B cell (primary cell): Measurements from ENCODE around the gene HIPK3. TPM values are rescaled to one million over a fixed set of nuclear protein-coding genes. Genes with fewer than 3 reads are reported as not detected.

Experiments used
- ATAC-seq: fragments of 200-7000 bp; cut with Tn5 transposase; one replicate; pipeline ENCODE4 v1.10.0; 2021; ENCODE audit warnings: low read depth, mild to moderate bottlenecking, moderate number of reproducible peaks, moderate library complexity
- CTCF ChIA-PET: fragments of 350-600 bp; sonication (Branson Sonifier 250); formaldehyde crosslinking; loops from one replicate; lab custom pipeline; 2021; ENCODE audit warnings: antibody characterized with exemption, inconsistent platforms; lab: Charles Lee
- POLR2A ChIA-PET: fragments of 350-600 bp; sonication (Branson Sonifier 250); formaldehyde crosslinking; loops from one replicate; lab custom pipeline; 2021; ENCODE audit warnings: antibody characterized with exemption; lab: Charles Lee
- DNase-seq: peaks from one replicate; pipeline ENCODE4 v3.0.0; 2013
- H2AFZ ChIP-seq: 2 replicates; pipeline ENCODE4 v1.6.1; 2012; ENCODE audit warnings: mild to moderate bottlenecking, low read depth, low read length; ENCODE audit not compliant: insufficient read depth, poor library complexity, severe bottlenecking
- H3K27ac ChIP-seq, 2 donors: 1 replicate in 1 of 2; 2 replicates in 1 of 2; pipeline ENCODE4 v1.5.1; 2012 to 2013; ENCODE audit warnings: low read length in 2 of 2, mild to moderate bottlenecking in 2 of 2, moderate library complexity in 1 of 2
- H3K27me3 ChIP-seq, 4 experiments: fragments of 200-600 bp in 1 of 4; sonication (generic) in 1 of 4; replicated peaks in 1 of 4; 1 replicate in 2 of 4; 2 replicates in 2 of 4; pipeline versions ENCODE4 v1.6.1 to v1.7.0; 2013 to 2016; ENCODE audit warnings: low read length in 3 of 4, mild to moderate bottlenecking in 2 of 4, mixed read lengths in 1 of 4, moderate library complexity in 1 of 4; ENCODE audit not compliant: insufficient read depth in 4 of 4, control insufficient read depth in 3 of 4; ENCODE audit errors: control extremely low read depth in 1 of 4
- H3K36me3 ChIP-seq, 2 experiments: replicated peaks in 1 of 2; 1 replicate in 1 of 2; 2 replicates in 1 of 2; pipeline versions ENCODE4 v1.6.1 to v1.7.1; 2013; ENCODE audit warnings: low read length in 1 of 2; ENCODE audit not compliant: insufficient read depth in 2 of 2, control insufficient read depth in 1 of 2; ENCODE audit errors: control extremely low read depth in 1 of 2, extremely low read depth in 1 of 2
- H3K4me1 ChIP-seq, 2 donors: fragments of 200-600 bp in 1 of 2; sonication (generic) in 1 of 2; 1 replicate in 1 of 2; 2 replicates in 1 of 2; pipeline versions ENCODE4 v1.5.1 to v1.6.1; 2013 to 2017; ENCODE audit warnings: low read length in 2 of 2; ENCODE audit not compliant: control insufficient read depth in 2 of 2, insufficient read depth in 2 of 2
- H3K4me2 ChIP-seq: replicated peaks from 2 replicates; pipeline ENCODE3; 2012; ENCODE audit warnings: mild to moderate bottlenecking, low read depth, low read length; ENCODE audit not compliant: poor library complexity, severe bottlenecking
- H3K4me3 ChIP-seq, 5 experiments: fragments of 200-600 bp in 1 of 5; sonication (generic) in 1 of 5; 1 replicate in 3 of 5; 2 replicates in 2 of 5; pipeline versions ENCODE4 v1.5.1 to v1.7.0; 2011 to 2016; ENCODE audit warnings: low read length in 4 of 5, mild to moderate bottlenecking in 4 of 5, low read depth in 2 of 5, control low read depth in 1 of 5, moderate library complexity in 1 of 5; ENCODE audit not compliant: insufficient read depth in 1 of 5; ENCODE audit errors: control extremely low read depth in 1 of 5, extremely low read depth in 1 of 5
- H3K79me2 ChIP-seq: fragments of 200-600 bp; sonication (generic); one replicate; pipeline ENCODE4 v1.6.0; 2016; ENCODE audit warnings: low read length; ENCODE audit not compliant: control insufficient read depth, insufficient read depth
- H3K9ac ChIP-seq: fragments of 200-600 bp; sonication (generic); 2 replicates; pipeline ENCODE4 v1.6.1; 2017; ENCODE audit warnings: mild to moderate bottlenecking, low read length, moderate library complexity
- H3K9me3 ChIP-seq, 3 donors: one replicate each; pipeline versions ENCODE4 v1.6.1 to v1.7.1; 2013; ENCODE audit warnings: low read length in 2 of 3; ENCODE audit not compliant: control insufficient read depth in 2 of 3, insufficient read depth in 1 of 3; ENCODE audit errors: control extremely low read depth in 1 of 3
- H4K20me1 ChIP-seq: 2 replicates; pipeline ENCODE4 v1.6.0; 2012; ENCODE audit warnings: mild to moderate bottlenecking, low read length; ENCODE audit not compliant: insufficient read depth, control insufficient read depth, poor library complexity, severe bottlenecking
- H3K27ac Mint-ChIP-seq: one replicate; pipeline ENCODE4 v1.8.0; 2021; ENCODE audit warnings: mixed read lengths
- H3K27me3 Mint-ChIP-seq: one replicate; pipeline ENCODE4 v1.8.0; 2021; ENCODE audit warnings: mixed read lengths
- H3K4me1 Mint-ChIP-seq: one replicate; pipeline ENCODE4 v1.8.0; 2021; ENCODE audit warnings: mixed read lengths
- H3K4me3 Mint-ChIP-seq: one replicate; pipeline ENCODE4 v1.8.0; 2021; ENCODE audit warnings: mixed read lengths
- H3K9me3 Mint-ChIP-seq: one replicate; pipeline ENCODE4 v1.8.0; 2022; ENCODE audit warnings: mixed read lengths; ENCODE audit not compliant: insufficient read depth
- CTCF ChIP-seq: fragments of 200-600 bp; IDR thresholded peaks from one replicate; pipeline ENCODE4 v1.8.0; 2022; ENCODE audit warnings: antibody characterized with exemption, mild to moderate bottlenecking
- EZH2 ChIP-seq: IDR thresholded peaks from 2 replicates; pipeline ENCODE4 v1.6.1; 2012; ENCODE audit warnings: borderline replicate concordance, low read depth, mild to moderate bottlenecking, moderate library complexity, low read length; ENCODE audit not compliant: insufficient read depth, poor library complexity, severe bottlenecking
- WGBS: methylation state at CpG from one replicate; pipeline ENCODE4 v1.1.5; 2013; ENCODE audit warnings: missing lambda C conversion rate; ENCODE audit not compliant: insufficient coverage; 5-methylcytosine and 5-hydroxymethylcytosine counted together
- intact Hi-C: fragments of 100-400 bp; cut with micrococcal nuclease; formaldehyde crosslinking; loops from one replicate; pipeline ENCODE4 v1.10.0; 2022
- polyA plus RNA-seq: library from polyadenylated mRNA; depleted of rRNA; stranded (reverse); fragments of >200 nt; gene quantifications from 2 replicates; pipeline ENCODE4 v1.2.3, GENCODE V29; 2012
- total RNA-seq, 2 donors: library from RNA; stranded (reverse); fragments of 120-200 nt in 1 of 2; gene quantifications; 1 replicate in 1 of 2; 2 replicates in 1 of 2; pipeline versions ENCODE4 v1.2.3 to v1.2.4, GENCODE V29; 2013 to 2022

Gene HIPK3
- total and polyA plus RNA-seq, 2 donors (not counting 1 experiment from before 2014, with no cell fraction given): 13.1 to 81.6 TPM

GRCh38 chr11:33329705-33330329, 72.6 kb downstream of the HIPK3 start:
- POLR2A ChIA-PET: no interaction called here
- H3K9me3 Mint-ChIP-seq: no peaks in the 10 kb centered on the region
- Histone ChIP-seq H3K27ac (no peak overlapping the region), H3K4me3 (no peak overlapping the region), H3K36me3 (peaks cover 0 to 5% of the 10 kb centered on the region in 2 experiments), H3K79me2 (peaks cover 36% of the 10 kb centered on the region), H3K4me1 (peaks cover 0 to 4% of the 10 kb centered on the region in 2 donors), H2AFZ (no peak overlapping the region), H4K20me1 (peaks cover 12% of the 10 kb centered on the region), H3K27me3 (no peaks in the 10 kb centered on the region), H3K9ac (no peak overlapping the region), H3K4me2 (no peak overlapping the region), H3K9me3 (no peaks in the 10 kb centered on the region)
- H3K4me1 Mint-ChIP-seq: peaks cover 20% of the 10 kb centered on the region
- H3K27ac Mint-ChIP-seq: no peak overlapping the region
- no peak overlapping the region for H3K4me3 Mint-ChIP-seq
- intact Hi-C loops: loop anchor here (1.0 to 2.0 kb wide), 3 partner anchors 71 to 369 kb away; no protein-coding TSS in a partner anchor
- H3K27me3 Mint-ChIP-seq: no peaks in the 10 kb centered on the region
- ATAC-seq (peak; percentile 49), DNase-seq (peak; percentile 62)
- CTCF ChIA-PET: interaction anchor here (0.7 to 8.9 kb wide), 14 partner anchors 8 to 370 kb away, joined by 3 to 83 read pairs (median 4); partner anchors contain the start of gene CSTF3
- TF ChIP-seq EZH2 (no peak), CTCF (peak; percentile 81)
- WGBS: 79% methylated on average over 2 of the region's 4 CpGs

- Mint-ChIP-seq H3K4me1 (peaks cover 11% of the 10 kb centered on the region), H3K4me3 (no peak overlapping the region), H3K9me3 (no peaks in the 10 kb centered on the region), H3K27ac (no peak overlapping the region), H3K27me3 (no peaks in the 10 kb centered on the region)
- ChIA-PET POLR2A (no interaction called here), CTCF (interaction anchor here (8.9 kb wide), 1 partner anchor 168 kb away, joined by 83 read pairs; no protein-coding TSS in a partner anchor)
- Histone ChIP-seq H3K36me3 (peaks cover 3 to 10% of the 10 kb centered on the region in 2 experiments), H3K9me3 (peaks cover 0 to 1% (median 0%) of the 10 kb centered on the region in 3 donors), H4K20me1 (peaks cover 8% of the 10 kb centered on the region), H3K4me3 (no peak overlapping the region), H3K27me3 (no peaks in the 10 kb centered on the region), H3K4me1 (peaks cover 0 to 4% of the 10 kb centered on the region in 2 donors), H3K4me2 (peak overlapping the region; percentile 6), H2AFZ (no peak overlapping the region), H3K27ac (no peak overlapping the region), H3K9ac (no peak overlapping the region), H3K79me2 (peaks cover 38% of the 10 kb centered on the region)
- no CpG with 5 or more reads among the region's 2 CpGs for WGBS
- DNase-seq: no peak
- intact Hi-C loops: no loop called here
- TF ChIP-seq CTCF: no peak
- TF ChIP-seq EZH2: no peak
- ATAC-seq: no peak
Observed at GRCh38 chr11:33333816-33334215, 76.6 kb downstream of the HIPK3 start.
